Stomach (tissue), 4 donors: ENCODE results near the gene KANSL1.

ENCODE experiments used
- CTCF ChIP-seq, 7 experiments: fragments of 450-650 bp in 4 of 7; fragments of 200-600 bp in 3 of 7; sonication (generic) in 3 of 7; IDR thresholded peaks; one replicate each; pipeline ENCODE4 v1.5.1; 2016 to 2019; ENCODE audit warnings: antibody characterized with exemption in 7 of 7, control low read depth in 2 of 7, mild to moderate bottlenecking in 1 of 7
- EP300 ChIP-seq: sonication (generic); formaldehyde crosslinking; IDR thresholded peaks from one replicate; pipeline ENCODE4 v1.6.1; 2017; ENCODE audit warnings: antibody characterized with exemption

GRCh38 chr17:46136820-46137219 is 56.4 kb downstream of the KANSL1 start:
- TF ChIP-seq CTCF (IDR thresholded peaks at IDR 0.05) = no peak
- no peak for TF ChIP-seq EP300
